Kidney epithelial cell (primary cell): ENCODE measurements around the gene CPNE8. TPM values are rescaled to one million over a fixed set of nuclear protein-coding genes. Genes with fewer than 3 reads are reported as not detected.

Experiments used
- DNase-seq: peaks from one replicate; pipeline ENCODE4 v3.0.0-alpha.2; 2010; ENCODE audit warnings: low read depth
- H3K27me3 ChIP-seq: 2 replicates; pipeline ENCODE4 v1.6.0; 2011; ENCODE audit warnings: low read length; ENCODE audit not compliant: control insufficient read depth, insufficient read depth
- H3K36me3 ChIP-seq: 2 replicates; pipeline ENCODE4 v1.5.1; 2011; ENCODE audit warnings: low read length; ENCODE audit not compliant: control insufficient read depth, insufficient read depth
- H3K4me3 ChIP-seq: 2 replicates; pipeline ENCODE4 v1.5.1; 2011; ENCODE audit warnings: low read depth, mild to moderate bottlenecking, control low read depth, low read length
- total RNA-seq: library from RNA; depleted of rRNA; stranded (reverse); fragments of >200 nt; gene quantifications from 2 replicates; pipeline ENCODE4 v1.2.3, GENCODE V29; 2015
- TF ChIP-seq, protein P1 (sequence below): IDR thresholded peaks from 2 replicates; pipeline ENCODE4 v1.5.1; 2011; ENCODE audit warnings: mild to moderate bottlenecking, moderate library complexity, low read length, control low read depth, inconsistent platforms; ENCODE audit not compliant: insufficient read depth, poor library complexity, severe bottlenecking

Gene CPNE8
- total RNA-seq, 1 donor from 2014 or later: 8.0 TPM

DNA sequence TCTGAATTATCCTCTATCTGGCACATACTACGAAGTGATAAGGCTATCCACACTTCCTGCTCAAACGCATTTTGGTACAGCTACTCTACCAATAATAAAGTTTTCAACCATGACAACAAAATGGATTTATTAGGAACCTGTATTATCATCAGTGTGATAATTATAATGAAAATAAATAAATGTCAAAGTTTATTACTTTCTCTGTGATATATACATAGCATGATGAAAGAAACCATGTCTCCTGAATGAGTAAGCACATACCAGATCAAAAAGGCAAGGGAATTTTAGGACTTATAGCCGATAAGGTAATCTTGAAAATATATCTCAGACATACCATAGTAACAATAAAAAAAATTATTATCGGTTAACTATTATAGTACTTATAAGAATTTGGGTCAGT is 61.1 kb downstream of the CPNE8 start:
- Histone ChIP-seq H3K4me3 (no peak overlapping the region), H3K27me3 (no peaks in the 10 kb centered on the region), H3K36me3 (no peaks in the 10 kb centered on the region)
- TF ChIP-seq, protein P1, sequence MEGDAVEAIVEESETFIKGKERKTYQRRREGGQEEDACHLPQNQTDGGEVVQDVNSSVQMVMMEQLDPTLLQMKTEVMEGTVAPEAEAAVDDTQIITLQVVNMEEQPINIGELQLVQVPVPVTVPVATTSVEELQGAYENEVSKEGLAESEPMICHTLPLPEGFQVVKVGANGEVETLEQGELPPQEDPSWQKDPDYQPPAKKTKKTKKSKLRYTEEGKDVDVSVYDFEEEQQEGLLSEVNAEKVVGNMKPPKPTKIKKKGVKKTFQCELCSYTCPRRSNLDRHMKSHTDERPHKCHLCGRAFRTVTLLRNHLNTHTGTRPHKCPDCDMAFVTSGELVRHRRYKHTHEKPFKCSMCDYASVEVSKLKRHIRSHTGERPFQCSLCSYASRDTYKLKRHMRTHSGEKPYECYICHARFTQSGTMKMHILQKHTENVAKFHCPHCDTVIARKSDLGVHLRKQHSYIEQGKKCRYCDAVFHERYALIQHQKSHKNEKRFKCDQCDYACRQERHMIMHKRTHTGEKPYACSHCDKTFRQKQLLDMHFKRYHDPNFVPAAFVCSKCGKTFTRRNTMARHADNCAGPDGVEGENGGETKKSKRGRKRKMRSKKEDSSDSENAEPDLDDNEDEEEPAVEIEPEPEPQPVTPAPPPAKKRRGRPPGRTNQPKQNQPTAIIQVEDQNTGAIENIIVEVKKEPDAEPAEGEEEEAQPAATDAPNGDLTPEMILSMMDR: no peak
- DNase-seq: no peak

DNA sequence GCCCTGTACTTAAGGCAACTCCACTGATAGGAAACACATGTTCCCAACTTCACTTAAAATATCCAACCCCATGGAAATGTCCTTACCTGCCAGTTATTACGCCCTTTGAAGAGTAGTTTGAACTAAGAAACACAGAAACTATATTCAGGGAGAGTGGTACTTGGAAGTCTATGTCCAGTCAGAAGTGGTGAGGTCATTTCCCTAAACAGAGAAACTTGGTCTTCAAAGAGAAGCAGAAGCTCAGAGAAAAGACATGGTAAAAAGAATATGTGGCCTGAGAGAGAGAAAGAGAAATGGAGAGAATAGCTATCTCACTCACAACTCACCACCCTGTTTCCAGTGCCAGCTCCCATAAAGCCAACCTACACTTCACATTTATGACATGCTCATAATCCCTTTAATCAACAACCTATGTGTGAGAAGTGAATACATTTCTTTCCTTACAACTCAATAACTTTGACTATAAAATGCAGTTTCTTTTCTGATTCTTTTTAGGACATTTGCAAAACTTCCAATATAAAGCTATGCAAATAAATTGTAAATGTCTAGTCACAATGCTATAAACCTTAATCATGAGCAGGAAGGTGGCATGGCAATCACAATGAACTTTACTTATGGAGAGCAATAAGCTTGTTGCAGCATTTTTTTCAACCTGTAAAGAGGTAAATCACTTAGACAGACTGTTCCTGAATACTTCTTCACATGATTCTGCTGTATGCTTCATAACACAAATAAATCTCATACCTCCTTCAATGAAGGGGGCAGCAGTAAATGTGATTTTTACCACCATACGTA is 67.1 kb downstream of the CPNE8 start:
- no peaks in the 10 kb centered on the region for H3K27me3 ChIP-seq
- no peak overlapping the region for H3K4me3 ChIP-seq
- DNase-seq: no peak
- TF ChIP-seq, protein P1: no peak
- H3K36me3 ChIP-seq: no peaks in the 10 kb centered on the region

GRCh38 chr12:38831715-38832114 is 73.7 kb downstream of the CPNE8 start:
- H3K36me3 ChIP-seq: no peaks in the 10 kb centered on the region
- TF ChIP-seq, protein P1: no peak
- H3K4me3 ChIP-seq: no peak overlapping the region

GRCh38 chr12:38825006-38825405 is 80.4 kb downstream of the CPNE8 start:
- TF ChIP-seq, protein P1: no peak
- Histone ChIP-seq H3K27me3 (no peaks in the 10 kb centered on the region), H3K36me3 (no peaks in the 10 kb centered on the region), H3K4me3 (no peak overlapping the region)
- no peak for DNase-seq

More at GRCh38 chr12:38831715-38832114, 73.7 kb downstream of the CPNE8 start:
- DNase-seq: no peak
- no peaks in the 10 kb centered on the region for H3K27me3 ChIP-seq

- TF ChIP-seq, protein P1: no peak
- Histone ChIP-seq H3K4me3 (no peak overlapping the region), H3K27me3 (no peaks in the 10 kb centered on the region), H3K36me3 (no peaks in the 10 kb centered on the region)
- no peak for DNase-seq
These were observed 81.7 kb downstream of the CPNE8 start for GRCh38 chr12:38823738-38824137.

DNA sequence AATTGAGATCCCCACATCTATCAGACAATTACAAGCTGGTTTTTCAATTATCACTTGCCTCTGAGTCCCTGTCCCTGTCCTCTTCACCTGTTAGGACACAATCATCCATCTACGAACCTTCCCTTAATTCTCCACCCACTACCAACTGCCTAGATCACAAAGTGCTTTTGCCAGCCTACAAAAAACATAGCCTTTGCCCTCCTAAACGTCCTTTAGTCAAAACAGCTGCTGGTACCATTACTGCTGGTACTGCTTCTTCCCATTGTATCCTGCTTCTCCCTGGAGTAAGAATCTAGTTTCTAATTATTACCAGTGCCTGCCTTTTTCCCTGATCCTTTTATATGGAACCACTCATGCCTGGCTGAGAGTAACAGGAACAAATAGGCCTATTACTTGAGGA is 82.1 kb downstream of the CPNE8 start:
- no peak for DNase-seq
- TF ChIP-seq, protein P1: no peak
- H3K27me3 ChIP-seq: no peaks in the 10 kb centered on the region
- no peaks in the 10 kb centered on the region for H3K36me3 ChIP-seq
- no peak overlapping the region for H3K4me3 ChIP-seq
